HG03196 (cell line): ENCODE results near the gene OSR1.
"Not testable (repeated sequence)": the region's sequence is repeated elsewhere in the genome, so short reads cannot be mapped to it uniquely, and the experiment has no call there.

Experiments used
- ATAC-seq: cut with Tn5 transposase; IDR thresholded peaks from one replicate; pipeline ENCODE4 v1.9.1; 2021; ENCODE audit not compliant: unreplicated experiment

The OSR1 gene

GRCh38 chr2:19336781-19337180 lies 21.6 kb downstream of the OSR1 start:
- no peak for ATAC-seq

DNA sequence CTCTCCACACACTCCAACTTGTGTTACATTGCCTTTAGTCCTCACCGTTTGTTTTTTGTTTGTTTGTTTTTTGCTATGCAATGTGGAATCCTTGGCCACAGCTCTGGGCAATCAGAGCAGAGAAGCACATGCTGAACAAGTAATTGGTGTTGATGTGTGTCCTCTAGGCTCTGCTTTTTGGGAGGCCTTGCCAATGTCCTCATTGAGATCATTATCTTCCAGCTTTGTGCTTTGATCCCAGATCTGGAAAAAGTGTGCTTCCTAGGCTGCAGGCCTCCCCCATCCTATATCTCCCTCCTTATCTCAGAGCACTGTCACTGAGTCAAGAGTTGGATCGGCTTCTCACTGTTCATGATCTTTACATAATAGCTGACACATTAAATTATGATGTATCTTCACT lies 25.9 kb downstream of the OSR1 start:
- ATAC-seq = no peak

- no peak for ATAC-seq
These were observed 27.0 kb downstream of the OSR1 start for GRCh38 chr2:19331450-19331849.

DNA sequence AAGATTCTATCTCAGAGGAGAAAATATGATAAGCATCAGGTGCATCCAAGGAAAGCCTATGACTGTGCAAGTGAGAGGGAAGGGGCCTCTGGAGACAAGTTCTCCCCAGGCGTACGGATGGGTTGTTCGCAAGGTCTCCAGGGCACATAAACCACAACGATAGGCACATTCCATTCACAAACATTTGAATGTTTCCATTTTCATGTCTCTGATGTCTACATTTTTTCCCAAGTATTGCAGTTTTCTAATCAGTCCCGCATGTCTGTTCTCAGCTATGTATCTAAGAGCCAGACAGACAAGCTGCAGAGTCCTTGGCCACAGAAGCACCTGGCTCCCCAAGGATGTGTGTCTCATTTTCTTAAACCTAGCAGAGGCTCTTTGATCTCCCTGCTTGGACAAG lies 28.0 kb downstream of the OSR1 start:
- no peak for ATAC-seq

- ATAC-seq = no peak
These were observed 29.0 kb downstream of the OSR1 start for GRCh38 chr2:19329445-19329844.

- no peak for ATAC-seq
These were observed 30.9 kb downstream of the OSR1 start for GRCh38 chr2:19327496-19327895.

- ATAC-seq = no peak
These were observed 36.5 kb downstream of the OSR1 start for GRCh38 chr2:19321946-19322345.

DNA sequence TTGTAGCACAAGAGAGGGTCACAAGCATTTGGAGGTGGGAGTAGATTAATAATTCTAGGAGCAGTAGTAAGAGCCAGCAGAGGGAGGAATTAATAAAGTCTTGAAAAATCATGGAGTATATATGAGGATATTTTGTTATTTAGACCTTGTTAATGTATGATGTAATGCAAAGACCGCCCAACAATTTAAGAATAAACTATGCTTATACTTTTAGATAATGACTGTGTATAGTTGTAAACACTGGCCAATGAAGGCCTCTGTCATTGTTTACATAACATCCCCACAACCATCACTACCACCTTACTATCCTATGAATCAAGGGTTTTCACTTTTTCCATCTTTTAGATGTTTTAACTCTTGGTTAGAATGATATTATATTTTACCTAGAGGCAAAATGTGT lies 37.6 kb downstream of the OSR1 start:
- ATAC-seq = no peak

DNA sequence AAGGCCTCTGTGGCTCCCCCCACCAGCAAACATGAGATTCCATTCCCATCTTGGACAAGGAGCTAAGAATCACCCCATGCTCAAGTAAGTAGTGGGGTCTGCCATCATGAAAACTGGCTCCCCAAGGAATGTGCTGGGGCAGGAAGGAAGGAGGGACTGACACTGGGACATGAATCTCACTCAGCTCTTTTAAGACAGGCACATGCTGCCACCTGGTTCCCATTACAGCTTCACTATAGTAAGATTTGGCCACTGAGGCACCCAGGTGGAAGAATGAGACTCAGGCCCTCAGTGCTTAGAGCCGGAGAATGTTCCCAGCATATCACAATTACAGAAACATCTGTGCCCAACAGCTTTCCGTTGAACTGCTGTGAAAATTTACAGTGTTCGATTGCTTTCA lies 38.7 kb downstream of the OSR1 start:
- ATAC-seq = no peak

GRCh38 chr2:19319064-19319463 lies 39.4 kb downstream of the OSR1 start:
- no peak for ATAC-seq

- no peak for ATAC-seq
These were observed 44.9 kb downstream of the OSR1 start for GRCh38 chr2:19313553-19313952.

- ATAC-seq = no peak
These were observed 45.5 kb downstream of the OSR1 start for GRCh38 chr2:19312949-19313348.

DNA sequence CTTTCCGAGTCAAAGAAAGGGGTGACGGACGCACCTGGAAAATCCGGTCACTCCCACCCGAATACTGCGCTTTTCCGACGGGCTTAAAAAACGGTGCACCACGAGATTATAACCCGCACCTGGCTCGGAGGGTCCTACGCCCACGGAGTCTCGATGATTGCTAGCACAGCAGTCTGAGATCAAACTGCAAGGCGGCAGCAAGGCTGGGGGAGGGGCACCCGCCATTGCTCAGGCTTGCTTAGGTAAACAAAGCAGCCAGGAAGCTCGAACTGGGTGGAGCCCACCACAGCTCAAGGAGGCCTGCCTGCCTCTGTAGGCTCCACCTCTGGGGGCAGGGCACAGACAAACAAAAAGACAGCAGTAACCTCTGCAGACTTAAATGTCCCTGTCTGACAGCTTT lies 52.4 kb downstream of the OSR1 start:
- ATAC-seq = not testable (repeated sequence)

DNA sequence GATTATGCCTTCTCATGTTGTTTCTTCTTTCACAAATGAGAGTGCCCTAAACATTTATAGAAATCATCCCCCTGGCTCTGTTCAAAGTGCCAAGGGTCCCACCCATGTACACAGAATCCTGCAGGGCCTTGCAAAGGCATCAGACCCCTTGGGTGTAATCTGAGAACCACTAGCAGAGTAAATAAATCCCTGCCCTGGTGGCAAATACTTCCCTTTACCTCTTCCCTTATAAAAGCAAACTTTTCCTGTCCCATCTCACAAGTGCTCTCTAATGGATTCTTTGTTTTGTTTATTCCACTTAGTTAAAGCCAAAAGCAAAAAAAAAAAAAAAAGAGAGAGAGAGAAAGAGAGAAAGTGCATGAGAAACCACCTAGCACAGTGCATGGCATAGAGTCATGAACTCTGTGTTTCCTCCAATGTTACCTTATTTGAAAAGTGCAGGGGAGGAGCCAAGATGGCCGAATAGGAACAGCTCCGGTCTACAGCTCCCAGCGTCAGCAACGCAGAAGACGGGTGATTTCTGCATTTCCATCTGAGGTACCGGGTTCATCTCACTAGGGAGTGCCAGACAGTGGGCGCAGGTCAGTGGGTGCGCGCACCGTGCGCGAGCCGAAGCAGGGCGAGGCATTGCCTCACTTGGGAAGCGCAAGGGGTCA lies 52.9 kb downstream of the OSR1 start:
- ATAC-seq = not testable (repeated sequence)

GRCh38 chr2:19301706-19302105 lies 56.7 kb downstream of the OSR1 start:
- ATAC-seq = no peak
